Tongue (tissue), 2 donors: ENCODE data around the gene ZBTB20. TPM values are rescaled to one million over a fixed set of nuclear protein-coding genes. Genes with fewer than 3 reads are reported as not detected.
A peak's percentile ranks its signal among the peaks of the same experiment; 100 is the strongest.

Experiments used
- DNase-seq: peaks from one replicate; pipeline ENCODE4 v3.0.0-alpha.2; 2015
- total RNA-seq: library from RNA; depleted of rRNA; stranded (reverse); fragments of >200 nt; gene quantifications from one replicate; pipeline ENCODE4 v1.2.3, GENCODE V29; 2014

Gene ZBTB20
- total RNA-seq, 1 donor from 2014 or later = 79.5 TPM

DNA sequence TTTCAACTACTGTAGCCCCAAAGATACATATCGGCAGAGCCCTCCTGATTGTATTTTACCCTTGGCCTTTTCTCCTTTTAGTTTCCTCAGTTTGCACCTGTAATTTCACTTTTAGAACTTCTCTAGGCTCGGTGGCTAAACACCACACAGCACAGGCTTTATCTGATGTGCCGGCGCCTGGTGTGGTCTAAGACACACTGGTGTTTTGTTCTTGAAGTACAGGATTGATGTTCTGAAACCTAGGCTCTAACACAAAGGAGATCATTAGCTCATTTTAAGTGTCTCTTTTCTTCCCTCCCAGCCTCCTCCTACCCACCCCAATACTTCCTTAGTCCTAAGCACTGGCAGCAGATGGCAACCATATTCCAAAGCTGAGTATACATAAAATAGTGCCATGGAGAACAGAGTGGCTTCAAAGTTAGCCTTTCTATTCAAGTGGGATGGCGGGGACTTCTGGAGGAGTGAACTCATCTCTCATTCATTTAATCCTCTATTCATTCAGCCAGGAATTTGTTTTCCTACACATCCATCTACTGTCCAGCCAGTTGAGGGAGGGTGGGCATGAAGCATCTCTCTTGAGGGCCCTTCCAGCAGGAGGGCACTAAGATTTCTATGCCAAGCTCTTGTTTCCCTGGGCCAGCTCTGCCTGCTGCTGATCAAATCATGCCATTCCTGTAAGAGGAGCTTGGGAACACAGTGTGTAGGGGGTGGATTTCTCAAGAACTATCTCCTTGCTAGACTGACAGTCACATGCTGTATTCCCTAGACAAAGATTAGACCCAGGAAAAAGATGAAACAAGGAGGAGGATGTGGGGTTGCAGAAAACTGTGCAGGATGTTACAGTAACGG, 782.1 kb downstream of the ZBTB20 start:
- no peak for DNase-seq

- no peak for DNase-seq
These were observed 783.4 kb downstream of the ZBTB20 start for GRCh38 chr3:114363554-114364202.

- DNase-seq = peak; percentile 65
These were observed 784.3 kb downstream of the ZBTB20 start for GRCh38 chr3:114362815-114363214.

DNA sequence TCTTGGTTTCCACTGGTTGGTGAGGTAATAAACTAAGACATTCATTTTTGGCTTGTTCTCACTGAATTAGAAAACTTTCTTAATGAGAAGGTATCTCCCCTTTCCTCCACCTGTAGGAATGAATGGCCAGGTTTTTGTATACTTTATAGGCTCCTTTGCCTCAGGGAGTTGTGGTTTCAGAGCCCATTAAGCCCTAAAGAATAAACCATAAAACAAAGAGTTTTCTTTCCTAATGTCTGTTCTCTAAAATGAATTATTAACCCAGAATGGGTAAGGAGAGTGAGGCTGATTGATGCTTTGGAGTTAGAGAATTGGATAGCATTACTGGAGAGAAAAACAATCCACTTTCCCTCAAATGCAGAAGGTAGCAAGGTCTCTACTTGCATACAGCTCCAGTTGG, 785.7 kb downstream of the ZBTB20 start:
- no peak for DNase-seq

DNA sequence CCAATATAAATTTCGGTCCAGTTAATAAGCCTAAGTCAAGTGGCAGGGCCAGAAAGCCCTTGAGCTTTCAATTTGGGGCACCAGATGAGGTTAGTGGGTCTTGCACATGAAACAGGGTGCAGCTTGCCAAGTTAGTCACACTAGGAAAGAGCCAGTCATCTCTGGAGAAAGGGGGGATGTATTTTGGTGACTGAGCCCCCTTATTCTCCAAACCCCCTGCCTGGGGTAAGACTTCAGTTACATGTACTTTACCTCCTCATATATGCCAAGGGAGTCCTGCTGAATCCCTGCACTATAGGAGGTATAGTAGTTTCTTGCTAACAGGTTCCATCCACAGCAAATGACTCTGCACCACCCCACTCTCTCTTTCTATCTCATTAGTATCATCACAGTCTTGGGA, 790.6 kb downstream of the ZBTB20 start:
- DNase-seq = no peak

- no peak for DNase-seq
These were observed 791.0 kb downstream of the ZBTB20 start for GRCh38 chr3:114356066-114356465.

GRCh38 chr3:114355653-114356052, 791.4 kb downstream of the ZBTB20 start:
- no peak for DNase-seq

DNA sequence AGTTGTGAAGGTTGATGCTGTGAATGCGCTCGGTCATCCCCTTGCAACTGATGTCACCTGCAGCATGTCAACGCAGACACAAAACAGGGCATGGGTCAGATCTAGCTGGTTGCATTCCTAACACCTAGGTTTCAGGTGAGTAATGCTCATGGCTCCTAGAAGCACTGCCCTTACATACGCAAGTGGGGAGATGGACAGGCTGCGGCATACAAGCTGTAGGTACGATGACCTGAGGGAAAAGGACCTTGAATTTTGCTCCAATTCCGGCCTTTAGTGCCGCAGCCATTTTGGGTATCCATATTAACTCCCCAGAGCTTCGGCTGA, 795.3 kb downstream of the ZBTB20 start:
- no peak for DNase-seq

DNA sequence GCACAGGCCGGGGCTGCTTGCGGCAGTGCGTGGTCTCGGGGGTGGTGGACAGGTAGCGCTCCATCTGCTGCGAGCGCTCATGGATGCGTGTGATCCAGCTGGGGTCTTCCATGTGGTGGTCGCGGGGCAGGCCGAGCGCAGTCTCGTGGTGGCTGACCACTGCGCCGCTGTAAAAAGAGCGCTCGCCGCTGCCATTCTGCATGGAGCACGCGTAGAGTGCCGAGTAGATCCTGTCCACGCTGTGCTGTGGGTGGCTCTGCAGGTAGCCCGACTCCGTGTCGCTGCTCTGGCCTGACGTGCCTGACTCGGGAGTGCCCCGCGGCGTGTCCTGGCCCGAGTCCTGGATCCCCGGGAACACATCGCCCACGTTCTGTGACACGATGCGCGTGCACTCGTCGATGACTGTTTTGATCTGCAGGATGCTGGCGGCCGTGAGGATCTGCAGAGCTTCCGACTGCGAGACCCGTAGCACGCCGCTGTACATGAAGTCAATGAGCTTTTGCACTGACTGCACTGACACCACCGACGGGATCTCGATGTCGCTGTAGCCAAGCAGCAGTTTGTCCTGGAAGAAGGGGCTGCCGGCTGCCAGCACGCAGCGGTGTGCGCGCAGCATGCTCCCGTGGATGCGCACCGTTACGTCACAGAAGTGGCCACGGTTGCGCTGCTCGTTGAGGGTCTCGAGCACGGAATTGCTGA, 795.8 kb downstream of the ZBTB20 start:
- no peak for DNase-seq

GRCh38 chr3:114350690-114351089, 796.4 kb downstream of the ZBTB20 start:
- DNase-seq = no peak

DNA sequence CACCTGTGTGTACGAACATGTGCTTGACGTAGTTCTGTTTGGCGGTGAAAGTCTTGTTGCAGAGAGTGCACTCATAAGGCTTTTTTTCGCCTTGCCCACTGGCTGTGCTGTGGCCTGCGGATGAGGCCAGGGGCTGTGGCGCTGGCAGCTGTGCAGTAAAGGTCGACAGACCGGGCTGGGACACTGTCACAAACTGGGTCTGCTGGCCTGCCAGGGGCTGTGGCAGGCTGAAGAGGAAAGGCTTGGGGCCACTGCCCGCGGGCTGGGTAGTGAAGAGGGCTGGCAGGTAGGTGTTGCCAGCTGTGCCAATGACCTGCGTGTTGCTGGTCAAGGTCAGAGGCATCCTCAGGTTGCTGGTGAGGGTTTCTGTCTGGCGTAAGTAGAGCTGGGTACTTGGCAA, 796.8 kb downstream of the ZBTB20 start:
- DNase-seq = no peak

GRCh38 chr3:114344492-114344891, 802.6 kb downstream of the ZBTB20 start:
- no peak for DNase-seq

GRCh38 chr3:114338651-114339357, 808.3 kb downstream of the ZBTB20 start:
- no peak for DNase-seq

DNA sequence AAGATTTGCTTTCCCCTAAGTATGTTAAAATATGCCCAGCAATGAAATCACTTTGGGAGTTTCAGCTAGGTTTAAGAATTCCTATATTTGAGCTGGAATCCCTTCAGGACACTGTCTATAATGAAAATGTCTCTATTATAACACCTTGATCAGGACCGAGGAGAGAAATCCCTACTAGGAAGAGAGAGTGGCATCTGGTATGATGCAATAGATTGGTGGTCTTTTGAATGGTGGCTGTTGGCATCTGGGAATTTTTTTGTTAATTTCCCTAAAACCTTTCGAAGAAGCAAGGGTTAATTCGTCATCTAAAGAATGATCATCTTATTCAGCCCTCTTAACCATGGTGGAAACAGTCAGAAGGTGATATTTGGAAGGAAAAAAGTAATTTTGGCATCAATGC, 810.2 kb downstream of the ZBTB20 start:
- DNase-seq = no peak

- no peak for DNase-seq
These were observed 810.9 kb downstream of the ZBTB20 start for GRCh38 chr3:114336122-114336697.

DNA sequence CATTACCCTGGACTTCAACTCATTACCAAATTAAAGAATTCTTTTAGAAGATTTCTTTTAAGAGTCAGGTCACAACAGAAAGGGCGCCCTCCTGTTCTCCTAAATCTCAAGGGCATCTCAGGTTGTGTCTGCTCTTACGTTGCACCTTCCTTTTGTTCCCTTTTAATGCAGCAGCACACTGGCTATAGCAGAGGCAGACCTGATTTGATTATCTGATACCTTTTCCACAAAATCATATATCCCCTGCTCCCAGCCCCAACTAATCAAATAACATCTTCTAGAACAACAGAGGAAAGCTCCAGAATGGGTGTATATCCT, 813.2 kb downstream of the ZBTB20 start:
- DNase-seq = no peak

DNA sequence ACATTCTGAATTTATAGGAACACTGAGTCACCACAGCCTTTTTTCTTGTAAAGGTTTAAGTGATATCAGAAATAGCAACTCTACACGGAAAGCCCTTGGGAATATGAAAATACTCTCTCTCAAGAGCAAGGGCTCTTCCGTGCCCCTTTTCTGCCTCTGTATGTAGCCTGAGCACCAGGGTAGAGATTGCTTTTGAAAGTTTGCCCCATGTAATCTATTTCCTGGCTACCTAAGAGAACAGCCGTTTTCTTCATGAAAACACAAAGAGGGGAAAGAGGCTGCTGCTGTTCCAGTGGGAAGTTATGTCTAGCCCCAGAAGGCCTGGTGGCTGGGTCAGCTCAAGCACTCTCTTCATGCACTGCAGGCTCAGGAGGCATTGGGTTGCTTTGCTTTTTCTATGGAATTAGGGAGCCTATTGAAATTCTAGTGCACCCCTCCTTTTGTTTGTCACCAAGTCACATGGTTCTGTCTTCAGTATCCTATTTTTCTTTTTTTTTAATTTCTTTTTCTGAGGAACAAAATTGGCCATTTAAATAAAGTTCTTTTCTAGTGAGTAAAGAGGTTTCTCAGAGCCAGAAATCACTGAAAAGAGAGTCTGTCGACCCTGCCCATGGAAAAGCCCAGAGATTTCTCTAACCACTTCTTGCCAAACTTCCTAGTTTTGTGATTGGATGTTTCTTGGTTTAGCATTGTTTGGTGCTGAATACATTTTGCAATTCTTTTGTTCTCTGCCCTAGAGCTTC, 813.7 kb downstream of the ZBTB20 start:
- DNase-seq = no peak

- DNase-seq = no peak
These were observed 814.5 kb downstream of the ZBTB20 start for GRCh38 chr3:114332342-114333179.

DNA sequence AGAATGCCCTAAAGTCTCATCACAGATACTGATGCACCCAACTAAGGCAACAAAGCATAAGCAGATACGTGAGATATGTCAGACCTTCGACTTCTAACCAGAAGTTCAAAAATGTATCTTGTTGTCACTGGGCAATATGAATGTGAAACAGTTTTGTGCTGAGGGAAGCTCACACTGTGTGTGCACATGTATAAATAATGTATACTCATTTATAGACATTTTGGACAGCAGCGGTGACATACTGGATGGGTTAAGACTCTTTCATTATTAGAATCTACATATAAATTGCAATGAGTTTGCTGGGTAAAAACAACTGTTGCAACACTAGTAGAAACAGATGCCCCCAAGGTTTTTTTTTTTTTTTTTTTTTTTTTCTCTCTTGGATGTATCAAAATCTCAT, 815.4 kb downstream of the ZBTB20 start:
- no peak for DNase-seq

DNA sequence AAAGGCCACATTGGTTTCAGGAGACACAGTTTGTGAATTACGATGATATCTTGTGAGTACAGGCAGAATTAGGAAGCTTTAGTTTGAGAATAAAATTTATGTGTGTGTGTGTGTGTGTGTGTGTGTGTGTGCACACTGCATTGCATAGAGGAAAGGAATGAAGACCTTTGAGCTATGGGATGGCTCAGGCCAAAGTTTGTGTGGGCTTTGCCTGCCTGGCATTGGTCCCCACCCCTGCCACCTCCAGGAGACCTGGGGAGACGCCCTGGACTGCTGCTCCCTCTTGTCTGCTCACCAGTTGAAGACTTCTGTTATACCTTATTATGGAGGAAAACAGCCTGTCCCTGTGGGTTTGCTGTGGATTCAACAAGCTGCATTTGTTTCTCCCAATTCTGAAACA, 816.1 kb downstream of the ZBTB20 start:
- no peak for DNase-seq

- DNase-seq = no peak
These were observed 817.3 kb downstream of the ZBTB20 start for GRCh38 chr3:114329823-114330222.
